HG03469 (cell line): ENCODE measurements around the gene P4HA1.

Source experiments
- ATAC-seq: cut with Tn5 transposase; IDR thresholded peaks from one replicate; pipeline ENCODE4 v1.9.1; 2021; ENCODE audit warnings: mild to moderate bottlenecking, moderate library complexity, moderate number of reproducible peaks; ENCODE audit not compliant: unreplicated experiment

The P4HA1 gene

GRCh38 chr10:72981028-72981881 is 115.4 kb downstream of the P4HA1 start:
- no peak for ATAC-seq

GRCh38 chr10:72980348-72980747 is 116.3 kb downstream of the P4HA1 start:
- ATAC-seq, result no peak

- ATAC-seq, result no peak
Observed at GRCh38 chr10:72979709-72980108, 117.0 kb downstream of the P4HA1 start.

GRCh38 chr10:72976886-72977285 is 119.8 kb downstream of the P4HA1 start:
- ATAC-seq, result no peak
